GM21423 (cell line): ENCODE data around the gene SPATA2L.
A peak's percentile ranks its signal among the peaks of the same experiment; 100 is the strongest.

Experiments
- ATAC-seq: cut with Tn5 transposase; IDR thresholded peaks from one replicate; pipeline ENCODE4 v1.9.1; 2021; ENCODE audit warnings: mild to moderate bottlenecking, moderate library complexity; ENCODE audit not compliant: unreplicated experiment

SPATA2L gene

DNA sequence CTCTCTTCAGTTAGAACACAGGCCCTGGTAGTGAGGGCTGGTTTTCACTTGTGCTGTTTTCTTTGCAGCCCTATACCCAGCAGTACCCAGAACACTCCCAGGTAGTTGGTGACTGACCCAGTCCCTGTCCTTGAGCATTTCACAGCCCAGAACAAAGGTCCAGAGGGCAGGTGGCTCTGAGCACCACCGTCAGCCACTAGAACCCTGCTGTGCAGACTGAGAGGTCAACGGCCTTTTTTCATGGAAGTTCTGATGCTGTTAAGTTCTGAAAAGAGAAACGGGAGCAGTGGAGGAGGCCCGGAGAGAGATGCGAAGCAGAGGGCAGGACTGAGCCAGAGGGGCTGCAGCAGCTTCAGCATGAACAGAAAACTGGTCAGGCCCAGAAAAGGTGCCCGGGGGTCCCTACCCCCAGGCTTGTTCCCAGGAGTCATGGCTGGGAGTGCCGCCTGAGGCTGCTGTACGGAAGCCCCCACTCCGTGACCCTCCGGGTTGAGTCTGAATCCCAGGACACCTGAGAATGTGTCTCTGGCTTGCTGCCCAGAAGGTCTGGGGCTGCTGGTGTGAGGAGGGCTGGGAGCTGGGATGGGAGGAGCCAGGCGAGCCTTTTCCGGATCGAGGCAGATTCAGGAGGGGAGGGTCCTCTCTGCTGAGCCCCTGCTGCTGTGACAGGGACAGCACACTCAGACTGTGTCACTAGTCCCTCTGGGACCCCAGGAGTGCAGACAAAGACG, 28.5 kb upstream of the SPATA2L start:
- no peak for ATAC-seq

- no peak for ATAC-seq
Observed at GRCh38 chr16:89729293-89729692, 27.8 kb upstream of the SPATA2L start.

GRCh38 chr16:89727406-89728120, 26.1 kb upstream of the SPATA2L start:
- ATAC-seq: no peak

DNA sequence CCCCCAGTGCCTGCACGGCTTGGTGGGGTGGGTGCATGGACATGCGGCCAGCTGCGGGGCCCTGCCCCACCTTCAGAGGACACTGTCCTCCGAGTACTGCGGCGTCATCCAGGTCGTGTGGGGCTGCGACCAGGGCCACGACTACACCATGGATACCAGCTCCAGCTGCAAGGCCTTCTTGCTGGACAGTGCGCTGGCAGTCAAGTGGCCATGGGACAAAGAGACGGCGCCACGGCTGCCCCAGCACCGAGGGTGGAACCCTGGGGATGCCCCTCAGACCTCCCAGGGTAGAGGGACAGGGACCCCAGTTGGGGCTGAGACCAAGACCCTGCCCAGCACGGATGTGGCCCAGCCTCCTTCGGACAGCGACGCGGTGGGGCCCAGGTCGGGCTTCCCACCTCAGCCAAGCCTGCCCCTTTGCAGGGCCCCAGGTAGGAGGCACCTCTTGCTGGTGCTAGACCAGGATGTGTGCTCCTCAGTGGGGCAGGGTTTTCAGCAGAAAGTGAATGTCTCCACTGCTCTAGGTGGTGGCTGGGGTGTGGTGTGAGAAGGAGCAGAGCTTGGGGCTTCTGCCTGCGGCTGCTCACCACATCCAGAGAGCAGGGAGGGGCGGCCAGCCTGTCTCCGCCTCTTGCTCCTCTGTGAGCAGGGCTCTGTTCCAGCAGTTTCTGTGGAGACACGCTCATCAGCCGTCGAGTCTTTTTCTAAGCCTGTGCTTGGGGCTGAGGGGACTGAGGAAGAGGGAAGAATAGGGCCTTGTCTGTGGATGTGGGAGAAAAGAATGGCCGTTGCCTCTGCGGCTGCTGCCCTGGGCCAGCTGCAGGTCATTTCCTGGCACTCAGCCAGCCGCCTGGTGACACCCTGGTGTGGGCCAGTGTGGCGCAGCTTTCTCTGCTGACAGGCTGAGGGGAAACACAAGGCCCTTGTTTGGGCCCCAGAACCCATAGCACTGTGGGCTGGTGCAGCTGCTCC, 22.1 kb upstream of the SPATA2L start:
- ATAC-seq: no peak

DNA sequence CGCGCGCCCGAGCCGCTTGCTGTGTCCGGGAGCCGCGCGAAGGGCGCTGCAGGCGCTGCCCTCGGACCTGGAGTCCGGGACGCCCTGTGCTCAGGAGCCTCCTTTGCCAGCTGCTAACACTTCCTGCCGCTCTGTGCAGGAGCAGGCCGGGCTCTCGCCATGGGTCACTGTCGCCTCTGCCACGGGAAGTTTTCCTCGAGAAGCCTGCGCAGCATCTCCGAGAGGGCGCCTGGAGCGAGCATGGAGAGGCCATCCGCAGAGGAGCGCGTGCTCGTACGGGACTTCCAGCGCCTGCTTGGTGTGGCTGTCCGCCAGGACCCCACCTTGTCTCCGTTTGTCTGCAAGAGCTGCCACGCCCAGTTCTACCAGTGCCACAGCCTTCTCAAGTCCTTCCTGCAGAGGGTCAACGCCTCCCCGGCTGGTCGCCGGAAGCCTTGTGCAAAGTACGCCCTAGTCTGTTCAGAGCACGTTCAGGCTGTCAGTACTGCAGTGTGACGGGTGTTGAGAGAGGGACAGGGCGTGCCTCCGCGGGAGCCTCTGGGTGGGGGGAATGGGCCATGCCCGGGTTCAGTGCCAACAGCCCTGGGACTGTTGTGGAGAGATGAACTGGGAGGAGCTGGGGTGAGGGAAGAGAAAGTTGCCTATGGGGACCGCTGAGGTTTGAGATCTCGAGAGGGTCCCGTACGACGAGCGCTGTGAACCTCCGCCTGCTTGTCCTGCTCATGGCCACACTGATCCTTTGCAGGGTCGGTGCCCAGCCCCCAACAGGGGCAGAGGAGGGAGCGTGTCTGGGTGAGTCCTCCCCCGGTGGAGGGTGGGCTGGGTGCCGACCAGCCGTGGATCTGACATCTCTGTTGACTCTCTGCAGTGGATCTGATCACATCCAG, 21.1 kb upstream of the SPATA2L start:
- no peak for ATAC-seq

- peak; percentile 29 for ATAC-seq
Observed at GRCh38 chr16:89721546-89722391, 20.3 kb upstream of the SPATA2L start.

DNA sequence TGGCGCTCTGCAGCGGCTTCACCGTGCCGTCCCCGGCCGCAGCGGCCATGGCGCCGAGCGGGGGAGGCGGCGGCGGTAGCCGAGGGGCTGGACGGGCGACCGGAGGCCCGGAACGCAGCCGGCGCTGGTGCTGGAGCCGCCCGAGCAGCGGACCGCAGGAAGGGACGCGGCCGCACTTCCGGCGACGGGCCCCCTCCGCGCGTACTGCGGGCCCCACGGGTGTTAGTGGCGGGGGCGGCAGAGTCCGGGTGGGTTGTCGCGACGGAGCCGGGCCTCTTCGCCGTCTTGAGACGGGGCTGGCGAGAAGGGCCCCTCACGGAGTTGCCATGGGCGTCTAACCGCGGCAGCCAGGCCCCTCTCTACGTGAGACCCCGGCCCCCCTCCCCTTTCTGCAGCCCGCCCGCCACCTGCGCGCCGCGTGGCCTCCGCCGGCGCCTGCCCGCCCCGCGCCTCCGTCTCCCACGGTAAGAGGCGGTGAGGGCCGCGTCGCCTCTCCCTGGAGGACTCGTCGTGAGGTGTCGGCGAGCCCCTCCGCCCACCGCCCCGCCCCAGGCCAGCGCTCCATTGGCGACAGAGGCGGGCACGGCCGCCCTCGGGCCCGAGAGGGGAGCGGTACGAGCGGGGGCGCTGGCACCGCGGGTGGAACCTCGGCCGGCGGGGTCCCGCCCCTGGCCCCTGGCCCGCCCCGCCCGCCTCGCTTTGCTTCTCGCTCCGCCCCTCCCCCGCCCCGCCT, 19.5 kb upstream of the SPATA2L start, which contains the start of the genes VPS9D1 and ZNF276:
Gene VPS9D1 (minus strand): TSS at position 86 of the 733 bp plus-strand sequence. CDS start 37 bp downstream, at position 49.
Gene ZNF276 (plus strand): TSS at position 725 of the 733 bp plus-strand sequence. CDS start 104 bp downstream, outside the sequence.
- peak; percentile 41 for ATAC-seq

DNA sequence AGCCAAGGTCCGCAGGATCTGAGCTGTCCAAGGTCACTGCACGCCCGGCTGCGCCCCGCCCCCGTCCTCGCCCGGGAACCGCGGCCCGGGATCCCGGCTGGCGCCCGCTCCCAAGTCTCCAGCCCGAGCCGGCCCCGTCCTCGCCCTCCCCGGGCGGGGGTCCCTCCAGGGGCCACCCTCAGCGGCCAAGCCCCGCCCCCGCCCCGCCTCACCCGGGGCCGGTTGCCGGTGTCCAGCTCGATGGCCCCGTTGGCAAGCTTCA, 19.0 kb upstream of the SPATA2L start:
- peak; percentile 21 for ATAC-seq

GRCh38 chr16:89717688-89718505, 16.4 kb upstream of the SPATA2L start:
- no peak for ATAC-seq

GRCh38 chr16:89716916-89717687, 15.6 kb upstream of the SPATA2L start:
- no peak for ATAC-seq

DNA sequence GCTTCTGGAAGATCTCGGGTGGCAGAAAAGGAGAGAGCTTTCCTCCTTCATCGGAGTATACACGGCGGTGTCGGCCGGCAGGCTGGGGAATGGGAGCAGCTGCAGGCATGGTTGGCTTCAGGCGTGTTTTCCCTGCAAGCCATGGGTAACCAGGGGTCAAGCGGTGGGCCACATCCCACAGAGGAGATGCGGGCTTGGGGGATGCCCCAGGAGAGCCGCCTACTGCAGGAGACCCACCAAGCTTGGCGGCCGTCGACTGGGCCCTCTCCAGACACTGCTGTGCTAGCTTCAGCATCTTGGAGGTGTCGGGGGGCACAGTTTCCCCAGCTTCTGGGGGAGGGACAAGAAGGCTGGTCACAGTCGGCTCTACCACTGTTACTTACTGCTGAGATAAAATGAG, 15.0 kb upstream of the SPATA2L start:
- ATAC-seq: no peak

DNA sequence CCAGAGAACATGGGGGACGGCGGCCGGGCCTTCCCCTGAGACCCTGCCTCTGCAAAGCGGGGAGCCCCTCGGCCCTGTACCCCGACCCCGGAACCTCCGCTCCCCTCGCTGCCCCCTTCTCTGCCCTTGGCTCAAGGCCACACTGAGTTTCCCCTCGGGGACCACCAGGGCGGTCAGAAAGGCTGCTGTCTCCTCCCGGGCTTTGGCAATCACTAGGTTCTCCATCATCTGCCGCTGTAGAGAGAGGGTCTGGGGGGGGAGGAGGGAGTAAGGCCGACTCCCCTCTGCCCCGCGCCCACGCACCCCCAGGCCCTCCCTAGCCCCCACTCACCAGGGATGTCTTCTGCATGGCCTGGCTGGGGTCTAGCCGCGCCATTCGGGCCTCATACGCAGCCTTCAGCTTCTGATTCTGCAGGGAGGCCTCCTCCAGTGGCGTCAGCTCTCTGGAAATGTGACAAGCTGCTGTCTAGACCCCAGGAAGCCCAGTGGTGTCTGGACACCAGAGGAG, 10.8 kb upstream of the SPATA2L start:
- ATAC-seq: no peak

DNA sequence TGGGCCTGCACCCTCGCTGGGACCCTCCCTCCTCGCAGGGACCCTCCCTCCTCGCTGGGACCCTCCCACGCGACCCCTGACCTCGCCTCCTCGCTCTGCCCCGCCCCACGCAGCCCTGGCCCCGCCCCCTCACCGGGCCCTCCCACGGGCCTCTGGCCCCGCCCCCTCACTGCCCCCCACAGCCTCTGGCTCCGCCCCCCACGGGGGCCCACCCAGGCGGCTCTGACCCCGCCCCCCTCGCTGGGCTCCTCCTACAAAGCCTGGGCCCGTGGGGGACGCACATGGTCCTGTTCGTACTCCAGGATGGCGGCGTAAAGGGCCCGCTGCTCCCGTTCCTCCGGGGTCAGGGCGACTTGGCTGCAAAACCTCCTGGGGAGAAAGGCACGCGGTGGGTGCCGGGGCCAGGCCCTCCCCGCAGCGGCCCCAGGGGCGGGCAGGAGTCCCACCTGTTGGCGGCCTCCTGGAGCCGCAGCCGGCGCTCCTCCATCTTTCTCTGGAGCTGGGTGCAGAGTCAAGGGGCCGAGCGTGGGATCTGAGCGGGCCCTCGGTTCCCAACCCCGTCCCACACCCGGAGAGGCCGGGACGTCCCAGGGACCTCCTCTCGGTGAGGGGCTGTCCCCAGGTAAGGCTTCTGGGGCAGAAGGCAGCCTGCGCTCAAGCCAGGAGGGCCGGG, 10.2 kb upstream of the SPATA2L start:
- peak; percentile 48 for ATAC-seq

GRCh38 chr16:89710709-89711564, 9.4 kb upstream of the SPATA2L start:
- no peak for ATAC-seq

GRCh38 chr16:89709716-89710432, 8.4 kb upstream of the SPATA2L start:
- no peak for ATAC-seq
